ENCODE results near the gene CLIP1.
"Not testable (repeated sequence)": the region's sequence is repeated elsewhere in the genome, so short reads cannot be mapped to it uniquely, and the experiment has no call there.

Gene CLIP1

GRCh38 chr12:122310626-122311333, 111.7 kb downstream of the CLIP1 start:
- DNase-seq (ENCODE audit: low read depth) = no peak

- no peak for DNase-seq (ENCODE audit: low read depth)
These were observed 112.8 kb downstream of the CLIP1 start for GRCh38 chr12:122309564-122310121.

- DNase-seq (ENCODE audit: low read depth) = no peak
These were observed 113.7 kb downstream of the CLIP1 start for GRCh38 chr12:122308811-122309210.

GRCh38 chr12:122306407-122306806, 116.1 kb downstream of the CLIP1 start:
- DNase-seq (ENCODE audit: low read depth) = no peak

GRCh38 chr12:122304924-122305323, 117.5 kb downstream of the CLIP1 start:
- DNase-seq (ENCODE audit: low read depth) = no peak

- DNase-seq (ENCODE audit: low read depth) = no peak
These were observed 119.4 kb downstream of the CLIP1 start for GRCh38 chr12:122303068-122303467.

- no peak for DNase-seq (ENCODE audit: low read depth)
These were observed 124.3 kb downstream of the CLIP1 start for GRCh38 chr12:122298071-122298748.

- DNase-seq (ENCODE audit: low read depth) = no peak
These were observed 125.0 kb downstream of the CLIP1 start for GRCh38 chr12:122297494-122297893.

- no peak for DNase-seq (ENCODE audit: low read depth)
These were observed 126.6 kb downstream of the CLIP1 start for GRCh38 chr12:122295877-122296276.

GRCh38 chr12:122293081-122293480, 129.4 kb downstream of the CLIP1 start:
- no peak for DNase-seq (ENCODE audit: low read depth)

GRCh38 chr12:122291431-122291830, 131.0 kb downstream of the CLIP1 start:
- DNase-seq (ENCODE audit: low read depth) = no peak

GRCh38 chr12:122283680-122284079, 138.8 kb downstream of the CLIP1 start:
- DNase-seq (ENCODE audit: low read depth) = no peak

- DNase-seq (ENCODE audit: low read depth) = no peak
These were observed 140.4 kb downstream of the CLIP1 start for GRCh38 chr12:122282061-122282460.

GRCh38 chr12:122276242-122276641, 146.2 kb downstream of the CLIP1 start:
- DNase-seq (ENCODE audit: low read depth) = no peak

- DNase-seq (ENCODE audit: low read depth) = no peak
These were observed 147.0 kb downstream of the CLIP1 start for GRCh38 chr12:122275459-122275858.

- DNase-seq (ENCODE audit: low read depth) = peak; percentile 91
These were observed 156.1 kb downstream of the CLIP1 start, which contains the start of gene VPS33A for GRCh38 chr12:122266230-122266901. Gene VPS33A, minus strand, starts transcription at chr12:122266494. Its CDS starts 86 bp downstream, at chr12:122266408.

GRCh38 chr12:122265886-122266229, 156.6 kb downstream of the CLIP1 start:
- peak; percentile 24 for DNase-seq (ENCODE audit: low read depth)

- DNase-seq (ENCODE audit: low read depth) = no peak
These were observed 157.0 kb downstream of the CLIP1 start for GRCh38 chr12:122265476-122265875.

GRCh38 chr12:122260735-122261134, 161.7 kb downstream of the CLIP1 start:
- DNase-seq (ENCODE audit: low read depth) = not testable (repeated sequence)

GRCh38 chr12:122258939-122259338, 163.5 kb downstream of the CLIP1 start:
- not testable (repeated sequence) for DNase-seq (ENCODE audit: low read depth)

- DNase-seq (ENCODE audit: low read depth) = not testable (repeated sequence)
These were observed 164.0 kb downstream of the CLIP1 start for GRCh38 chr12:122258462-122258861.

- no peak for DNase-seq (ENCODE audit: low read depth)
These were observed 171.9 kb downstream of the CLIP1 start for GRCh38 chr12:122250536-122250935.

- DNase-seq (ENCODE audit: low read depth) = no peak
These were observed 172.4 kb downstream of the CLIP1 start for GRCh38 chr12:122250047-122250446.

Measured in activated T-helper 9 cell treated with anti-CD3 and anti-CD28 coated beads, Interleukin-2, amount 50 U/mL, for 16 hours (primary cell).